Measurements from ENCODE around the gene DEPDC1B. TPM values are rescaled to one million over a fixed set of nuclear protein-coding genes. Genes with fewer than 3 reads are reported as not detected.

The DEPDC1B gene, protein sequence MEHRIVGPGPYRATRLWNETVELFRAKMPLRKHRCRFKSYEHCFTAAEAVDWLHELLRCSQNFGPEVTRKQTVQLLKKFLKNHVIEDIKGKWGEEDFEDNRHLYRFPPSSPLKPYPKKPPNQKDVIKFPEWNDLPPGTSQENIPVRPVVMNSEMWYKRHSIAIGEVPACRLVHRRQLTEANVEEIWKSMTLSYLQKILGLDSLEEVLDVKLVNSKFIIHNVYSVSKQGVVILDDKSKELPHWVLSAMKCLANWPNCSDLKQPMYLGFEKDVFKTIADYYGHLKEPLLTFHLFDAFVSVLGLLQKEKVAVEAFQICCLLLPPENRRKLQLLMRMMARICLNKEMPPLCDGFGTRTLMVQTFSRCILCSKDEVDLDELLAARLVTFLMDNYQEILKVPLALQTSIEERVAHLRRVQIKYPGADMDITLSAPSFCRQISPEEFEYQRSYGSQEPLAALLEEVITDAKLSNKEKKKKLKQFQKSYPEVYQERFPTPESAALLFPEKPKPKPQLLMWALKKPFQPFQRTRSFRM
- 1.3 and 2.7 TPM in 2 replicates for total RNA-seq

DNA sequence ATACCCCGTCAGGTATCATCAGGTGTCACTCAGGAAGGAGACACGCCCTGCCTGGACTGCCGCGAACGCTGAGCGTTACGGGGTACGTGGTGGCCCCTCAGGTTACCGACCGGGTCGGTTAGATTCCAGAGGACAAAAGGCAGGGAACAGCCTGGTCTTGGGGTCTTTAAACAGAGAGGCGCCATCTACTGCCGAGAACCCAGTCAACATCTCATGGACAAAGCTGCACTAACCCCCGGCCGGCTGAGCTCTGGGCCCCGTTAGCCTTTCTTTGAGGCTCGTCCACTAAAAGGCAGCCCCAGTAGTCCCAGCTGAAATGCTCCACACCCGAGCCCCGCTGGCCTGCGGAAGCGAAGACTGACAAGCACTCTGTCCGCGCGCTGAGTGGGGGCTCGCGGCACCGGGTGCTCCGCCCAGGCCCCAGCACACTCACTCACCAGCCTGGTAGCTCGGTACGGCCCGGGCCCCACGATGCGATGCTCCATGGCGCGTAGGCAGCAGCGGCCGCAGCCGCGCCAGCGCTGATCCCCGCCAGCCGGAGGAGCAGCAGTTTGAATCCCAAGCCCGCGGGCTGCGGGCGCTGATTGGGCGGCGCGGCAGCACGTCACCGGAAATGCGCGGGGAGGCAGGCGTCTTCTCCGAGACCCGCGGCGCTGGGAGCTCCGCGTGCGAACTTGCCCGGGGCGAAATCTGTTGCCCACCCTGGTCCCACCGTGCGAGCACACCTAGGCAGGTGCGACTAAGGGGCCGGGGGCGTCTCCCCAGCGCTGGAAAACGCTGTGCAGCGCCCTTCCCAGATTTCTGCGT lies at the start of gene DEPDC1B:
TSS of gene DEPDC1B (minus strand) at position 558 of the 807 bp plus-strand sequence. CDS start at position 485, 73 bp downstream.

Other genes with a start within 250 kb of the DEPDC1B start
- 11.5 and 42.0 TPM in 2 replicates for gene ELOVL7, start 144.1 kb upstream of the DEPDC1B start, total RNA-seq
- 20.2 and 29.0 TPM in 2 replicates for gene ERCC8, start 244.9 kb upstream of the DEPDC1B start, total RNA-seq
- gene NDUFAF2, start 245.0 kb upstream of the DEPDC1B start, total RNA-seq: 35.2 and 63.2 TPM in 2 replicates